HG02981 (cell line): ENCODE data around the gene COX7C.
"Not testable (repeated sequence)": the region's sequence is repeated elsewhere in the genome, so short reads cannot be mapped to it uniquely, and the experiment has no call there.

Source experiments
- ATAC-seq: cut with Tn5 transposase; IDR thresholded peaks from one replicate; pipeline ENCODE4 v1.9.1; 2021; ENCODE audit warnings: mild to moderate bottlenecking, moderate library complexity; ENCODE audit not compliant: unreplicated experiment

COX7C gene

GRCh38 chr5:86617756-86618576 is at the start of gene COX7C:
Gene COX7C (plus strand): TSS chr5:86617941. CDS start chr5:86618056, 115 bp downstream.
- ATAC-seq = peak; percentile 97

- not testable (repeated sequence) for ATAC-seq
These were observed 48.0 kb upstream of the COX7C start for GRCh38 chr5:86569522-86570426.

GRCh38 chr5:86570427-86571083 is 47.2 kb upstream of the COX7C start:
- no peak for ATAC-seq

- not testable (repeated sequence) for ATAC-seq
These were observed 46.6 kb upstream of the COX7C start for GRCh38 chr5:86571109-86571508.

GRCh38 chr5:86572825-86573517 is 44.8 kb upstream of the COX7C start:
- ATAC-seq = no peak

- no peak for ATAC-seq
These were observed 38.2 kb upstream of the COX7C start for GRCh38 chr5:86579502-86579901.

GRCh38 chr5:86596476-86596875 is 21.3 kb upstream of the COX7C start:
- no peak for ATAC-seq

GRCh38 chr5:86605881-86606280 is 11.9 kb upstream of the COX7C start:
- no peak for ATAC-seq

- ATAC-seq = no peak
These were observed 4.3 kb upstream of the COX7C start for GRCh38 chr5:86613455-86613854.

- ATAC-seq = no peak
These were observed 409 bp upstream of the COX7C start for GRCh38 chr5:86617309-86617755.

GRCh38 chr5:86623785-86624483 is 6.2 kb downstream of the COX7C start:
- no peak for ATAC-seq

GRCh38 chr5:86625148-86625547 is 7.4 kb downstream of the COX7C start:
- ATAC-seq = no peak

- ATAC-seq = no peak
These were observed 8.4 kb downstream of the COX7C start for GRCh38 chr5:86626149-86626548.

GRCh38 chr5:86631165-86631564 is 13.4 kb downstream of the COX7C start:
- no peak for ATAC-seq

- no peak for ATAC-seq
These were observed 23.3 kb downstream of the COX7C start for GRCh38 chr5:86640998-86641397.

- no peak for ATAC-seq
These were observed 27.1 kb downstream of the COX7C start for GRCh38 chr5:86644843-86645242.

GRCh38 chr5:86645885-86646284 is 28.1 kb downstream of the COX7C start:
- ATAC-seq = no peak

GRCh38 chr5:86646671-86647070 is 28.9 kb downstream of the COX7C start:
- no peak for ATAC-seq

GRCh38 chr5:86649832-86650505 is 32.2 kb downstream of the COX7C start:
- ATAC-seq = no peak
